GM21619 (cell line): ENCODE results near the gene RCBTB1.
"Not testable (repeated sequence)": the region's sequence is repeated elsewhere in the genome, so short reads cannot be mapped to it uniquely, and the experiment has no call there.

Experiments
- ATAC-seq: cut with Tn5 transposase; IDR thresholded peaks from one replicate; pipeline ENCODE4 v1.9.1; 2021; ENCODE audit not compliant: unreplicated experiment

RCBTB1 gene

GRCh38 chr13:49524740-49525501 lies 60.4 kb downstream of the RCBTB1 start:
- no peak for ATAC-seq

GRCh38 chr13:49521224-49521623 lies 64.1 kb downstream of the RCBTB1 start:
- ATAC-seq: no peak

GRCh38 chr13:49517461-49517860 lies 67.9 kb downstream of the RCBTB1 start:
- ATAC-seq: no peak

- ATAC-seq: no peak
Measured at GRCh38 chr13:49516467-49516866, 68.9 kb downstream of the RCBTB1 start.

GRCh38 chr13:49512578-49512977 lies 72.8 kb downstream of the RCBTB1 start:
- no peak for ATAC-seq

- ATAC-seq: no peak
Measured at GRCh38 chr13:49503951-49504350, 81.4 kb downstream of the RCBTB1 start.

- no peak for ATAC-seq
Measured at GRCh38 chr13:49502954-49503353, 82.4 kb downstream of the RCBTB1 start.

GRCh38 chr13:49499889-49500660 lies 85.3 kb downstream of the RCBTB1 start:
- ATAC-seq: no peak

- ATAC-seq: no peak
Measured at GRCh38 chr13:49498206-49498605, 87.2 kb downstream of the RCBTB1 start.

GRCh38 chr13:49497272-49497671 lies 88.1 kb downstream of the RCBTB1 start:
- no peak for ATAC-seq

- not testable (repeated sequence) for ATAC-seq
Measured at GRCh38 chr13:49496837-49497236, 88.5 kb downstream of the RCBTB1 start.

- peak; percentile 87 for ATAC-seq
Measured at GRCh38 chr13:49495783-49496762, 89.3 kb downstream of the RCBTB1 start, which contains the start of gene PHF11. Gene PHF11 (plus strand): TSS chr13:49495953. CDS start chr13:49496002, 49 bp downstream.

GRCh38 chr13:49494645-49495044 lies 90.7 kb downstream of the RCBTB1 start:
- no peak for ATAC-seq

- ATAC-seq: no peak
Measured at GRCh38 chr13:49488563-49488962, 96.8 kb downstream of the RCBTB1 start.
